Stimulated activated CD4-positive, alpha-beta T cell treated with anti-CD3 and anti-CD28 coated beads, Interleukin-2, amount 100 ng/mL, for 48 hours (primary cell): ENCODE measurements around the gene STK32A.
"Not testable (repeated sequence)": the region's sequence is repeated elsewhere in the genome, so short reads cannot be mapped to it uniquely, and the experiment has no call there.

Experiments used
- DNase-seq, 2 donors: peaks; one replicate each; pipeline ENCODE4 v3.0.0-alpha.2; 2020

STK32A gene

DNA sequence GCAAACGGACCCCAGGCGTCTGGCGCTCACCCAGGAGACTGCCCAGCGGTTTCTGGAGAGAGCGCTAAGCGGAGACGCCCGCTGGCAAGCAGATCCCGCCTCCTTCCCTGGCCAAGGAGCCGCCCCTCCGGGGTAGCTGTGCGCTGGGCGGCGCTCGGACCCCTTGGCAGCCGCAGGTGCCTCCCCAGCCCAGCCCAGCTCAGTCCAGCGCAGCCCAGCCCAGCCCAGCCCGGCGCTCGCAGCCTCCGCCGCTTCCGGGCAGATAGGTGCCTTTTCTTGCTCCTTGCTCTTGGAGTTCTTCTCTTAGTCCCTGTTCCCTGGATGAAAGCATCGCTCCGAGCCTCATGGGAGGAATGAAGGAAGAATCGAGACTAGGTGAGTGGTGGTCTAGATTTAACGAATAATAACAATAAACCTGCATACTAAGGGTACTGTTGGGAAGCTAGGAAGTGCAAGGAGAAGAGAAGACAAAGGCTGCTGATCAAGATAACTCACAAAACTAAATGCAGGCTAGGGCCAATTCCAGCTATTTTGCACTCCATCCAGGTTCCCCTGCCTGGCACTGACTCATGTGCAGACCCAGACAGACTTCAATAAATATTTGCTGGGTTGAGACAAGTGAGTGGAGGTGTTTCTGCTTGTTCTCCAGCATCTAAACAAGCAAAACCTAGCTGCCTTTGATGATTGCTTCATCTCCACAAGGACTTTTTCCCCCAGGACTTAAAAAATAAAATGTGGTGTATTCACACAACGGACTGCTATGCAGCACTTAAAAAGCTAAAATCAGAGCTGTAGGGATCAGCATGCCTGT, at the start of gene STK32A:
STK32A (plus strand) TSS at position 202 of the 811 bp plus-strand sequence. CDS start 4,609 bp downstream, outside the sequence.
- DNase-seq = no peak

- DNase-seq = no peak
These were observed 47.7 kb upstream of the STK32A start for GRCh38 chr5:147187099-147187540.

DNA sequence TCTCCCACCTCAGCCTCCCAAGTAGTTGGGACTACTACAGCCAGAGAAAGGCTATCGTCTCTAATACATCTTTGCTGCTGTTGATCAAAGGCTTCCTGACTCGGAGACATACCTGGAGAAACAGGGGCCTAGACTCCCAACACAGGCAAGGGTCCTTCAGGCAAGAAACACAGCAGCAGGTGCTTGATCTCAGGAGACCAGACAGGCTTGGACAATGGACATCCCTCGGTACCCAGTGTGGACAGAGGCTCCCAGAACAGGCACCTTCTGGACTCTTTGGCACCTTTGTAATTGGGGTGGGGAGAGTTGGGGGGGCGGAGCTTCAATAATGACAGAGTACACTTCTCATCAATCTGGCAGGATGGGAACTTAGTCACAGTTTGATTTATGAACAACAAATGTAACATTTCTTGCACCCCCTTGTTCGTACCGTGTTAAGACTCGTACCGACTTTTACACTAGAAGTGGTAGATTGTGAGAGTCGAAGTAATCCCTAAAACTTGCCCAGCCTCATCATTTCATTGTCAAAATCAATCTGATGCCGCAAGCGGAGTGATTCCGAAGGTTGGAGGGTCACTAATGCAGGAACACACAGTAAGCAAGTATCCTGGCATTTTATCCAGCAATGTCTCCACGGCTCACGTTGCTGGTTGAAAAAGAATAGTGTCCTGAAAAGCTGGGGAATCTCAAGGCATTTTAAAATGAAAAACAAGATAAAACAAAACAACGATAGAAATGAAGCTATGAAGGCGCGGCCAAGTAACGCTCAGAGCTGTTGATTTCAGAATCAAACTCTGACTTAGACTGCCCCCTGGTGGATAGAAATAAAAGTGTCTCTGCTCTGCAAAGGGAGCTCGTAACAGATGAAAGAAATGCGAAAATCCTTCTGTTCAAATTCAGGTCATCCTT, 46.4 kb upstream of the STK32A start:
- DNase-seq = peak; percentile 28 to 40

GRCh38 chr5:147189109-147189424, 45.8 kb upstream of the STK32A start:
- DNase-seq = no peak

DNA sequence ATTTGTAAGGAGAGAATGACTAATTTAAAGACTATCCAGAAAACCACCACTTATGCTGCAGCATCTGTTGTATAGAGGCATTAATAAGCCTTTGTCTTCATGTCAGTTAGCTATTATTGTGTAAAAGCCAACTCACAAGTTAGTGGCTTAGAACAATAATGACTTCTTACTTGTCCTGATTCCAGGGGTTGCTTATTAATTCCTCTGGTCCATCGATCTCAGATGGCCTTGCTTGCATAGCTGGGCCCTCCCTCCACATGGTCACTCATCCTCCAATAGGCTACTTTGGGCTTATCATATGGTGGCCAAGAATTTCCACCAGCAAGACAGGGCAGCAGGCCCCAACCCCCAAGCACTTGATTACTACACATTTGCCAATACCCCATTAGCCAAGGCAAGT, 44.5 kb upstream of the STK32A start:
- DNase-seq = no peak

- no peak for DNase-seq
These were observed 41.7 kb upstream of the STK32A start for GRCh38 chr5:147193123-147193522.

DNA sequence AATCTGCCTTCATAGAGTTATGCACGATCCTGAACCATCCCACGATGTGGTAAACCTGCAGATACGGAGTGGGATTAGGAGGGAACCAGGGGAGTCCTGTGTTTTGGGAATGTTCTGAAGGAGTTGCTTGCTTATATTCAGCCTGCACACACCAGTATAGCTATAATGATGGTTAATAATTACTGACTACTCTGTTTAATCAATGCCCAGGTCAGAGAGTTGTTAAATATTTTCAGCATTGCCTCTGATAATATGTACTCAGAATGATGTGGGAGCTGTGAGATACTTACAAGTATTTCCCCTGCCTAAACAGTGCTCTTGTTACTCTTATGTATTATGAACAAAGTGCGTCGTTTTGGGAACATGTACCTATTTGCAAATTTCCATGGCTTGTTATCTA, 34.8 kb upstream of the STK32A start:
- DNase-seq = no peak

GRCh38 chr5:147203213-147203612, 31.6 kb upstream of the STK32A start:
- no peak for DNase-seq

GRCh38 chr5:147204576-147204975, 30.2 kb upstream of the STK32A start:
- DNase-seq = no peak

DNA sequence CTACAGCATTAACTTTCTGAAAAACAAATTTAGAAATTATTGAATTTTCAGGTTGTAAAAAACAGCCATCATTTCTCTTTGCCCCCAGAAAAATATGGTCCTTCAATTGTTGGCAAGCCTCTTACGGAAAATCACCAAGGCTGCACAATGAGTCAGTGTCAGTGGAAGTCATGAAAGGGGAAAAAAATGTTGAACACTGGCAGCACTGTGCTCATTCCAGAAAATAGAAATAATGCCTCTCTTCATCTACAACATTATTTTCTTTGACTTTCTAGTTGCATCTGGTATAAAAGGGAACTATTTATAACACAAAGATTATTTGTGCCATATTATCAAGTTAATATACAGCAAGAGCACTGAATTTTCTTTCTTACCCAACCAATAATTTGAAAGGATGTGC, 26.7 kb upstream of the STK32A start:
- no peak for DNase-seq

GRCh38 chr5:147216552-147217154, 18.2 kb upstream of the STK32A start:
- DNase-seq = no peak

- DNase-seq = no peak
These were observed 11.5 kb upstream of the STK32A start for GRCh38 chr5:147223343-147223742.

DNA sequence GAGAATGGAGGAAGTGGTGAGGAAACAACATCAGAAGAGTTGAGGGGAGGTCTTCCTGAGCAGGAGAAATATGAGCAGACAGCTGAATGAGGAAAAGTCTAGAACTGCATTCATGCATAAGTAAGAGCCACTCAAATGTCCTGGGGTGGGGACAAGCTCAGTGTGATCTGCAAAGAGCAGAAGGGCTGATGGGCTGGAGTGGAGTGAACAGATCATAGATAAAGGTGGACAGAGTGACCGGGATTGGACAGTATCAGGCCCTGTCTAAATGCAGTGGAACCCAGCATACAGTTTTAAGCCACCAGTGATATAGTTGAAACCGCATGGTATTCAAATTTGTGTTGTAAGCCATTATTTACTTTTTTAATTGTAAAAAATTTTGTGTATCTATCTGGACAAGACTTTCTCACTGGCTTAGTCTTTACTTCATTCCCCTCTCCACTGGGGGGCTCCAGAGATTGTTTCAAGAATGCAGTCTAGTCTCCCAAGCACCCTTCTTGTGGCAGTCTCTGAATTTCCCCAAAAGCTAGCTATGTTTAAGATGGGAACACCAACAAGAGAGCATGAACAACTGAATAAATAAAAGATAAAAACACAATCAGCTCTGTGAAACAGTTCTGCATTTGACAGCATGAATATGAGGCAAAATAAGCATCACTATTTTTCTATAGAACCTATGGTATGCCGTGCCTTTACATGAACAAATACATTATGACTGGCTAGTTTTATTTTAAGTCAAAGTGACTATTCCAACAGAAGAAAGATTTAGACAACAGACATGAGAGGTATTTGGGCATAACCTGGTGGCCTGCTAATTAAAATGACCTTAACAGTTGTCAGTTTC, 10.7 kb upstream of the STK32A start:
- DNase-seq = no peak

GRCh38 chr5:147225938-147226337, 8.9 kb upstream of the STK32A start:
- DNase-seq = no peak

DNA sequence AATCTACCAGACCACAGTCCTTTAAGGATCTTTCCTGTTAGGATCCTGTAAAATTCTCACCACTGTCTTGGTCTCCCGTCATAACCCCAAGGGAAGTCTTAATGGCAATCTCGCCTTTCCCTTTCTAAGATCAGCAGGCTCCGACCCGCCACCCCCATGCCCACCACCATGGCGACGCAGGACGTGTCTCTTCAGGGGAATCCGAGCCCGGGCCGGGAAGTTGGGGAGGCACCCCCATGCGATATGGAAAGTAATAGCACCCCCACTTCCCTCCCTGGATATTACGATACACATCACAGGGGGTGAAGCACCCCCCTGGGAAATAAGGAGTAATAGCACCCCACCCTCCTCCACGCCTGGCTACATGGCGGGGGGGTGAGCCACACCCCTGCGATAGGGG, 8.3 kb upstream of the STK32A start:
- no peak for DNase-seq

DNA sequence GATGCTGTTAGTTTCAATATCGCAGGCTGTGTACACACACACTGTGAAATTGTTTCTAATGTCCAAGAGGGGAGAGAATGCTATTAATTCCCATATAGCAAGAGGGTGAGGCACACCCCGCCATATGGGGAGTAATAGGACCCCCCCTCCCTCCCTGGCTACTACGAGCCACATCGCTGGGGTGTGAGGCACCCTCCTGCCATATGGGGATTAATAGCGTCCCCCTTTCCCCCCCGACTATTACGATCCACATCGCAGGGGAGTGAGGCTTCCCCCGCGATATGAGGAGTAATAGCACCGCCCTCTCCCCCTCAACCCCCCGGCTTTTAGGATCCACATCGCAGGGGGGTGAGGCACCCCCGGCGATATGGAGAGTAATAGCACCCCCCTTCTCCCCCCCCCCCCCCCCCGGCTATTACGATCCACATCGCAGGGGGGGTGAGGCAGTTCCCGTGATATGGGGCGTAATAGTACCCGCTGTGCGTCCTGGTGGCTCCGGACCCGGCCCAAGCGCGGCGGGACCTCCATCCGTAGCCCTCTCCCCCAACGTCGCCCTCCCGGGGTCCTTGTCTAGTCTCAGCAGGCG, 494 bp upstream of the STK32A start:
- no peak for DNase-seq

GRCh38 chr5:147240266-147240985, 5.6 kb downstream of the STK32A start:
- DNase-seq = no peak

- not testable (repeated sequence) for DNase-seq
These were observed 8.4 kb downstream of the STK32A start for GRCh38 chr5:147243238-147243637.

- DNase-seq = no peak
These were observed 10.7 kb downstream of the STK32A start for GRCh38 chr5:147245381-147246165.

DNA sequence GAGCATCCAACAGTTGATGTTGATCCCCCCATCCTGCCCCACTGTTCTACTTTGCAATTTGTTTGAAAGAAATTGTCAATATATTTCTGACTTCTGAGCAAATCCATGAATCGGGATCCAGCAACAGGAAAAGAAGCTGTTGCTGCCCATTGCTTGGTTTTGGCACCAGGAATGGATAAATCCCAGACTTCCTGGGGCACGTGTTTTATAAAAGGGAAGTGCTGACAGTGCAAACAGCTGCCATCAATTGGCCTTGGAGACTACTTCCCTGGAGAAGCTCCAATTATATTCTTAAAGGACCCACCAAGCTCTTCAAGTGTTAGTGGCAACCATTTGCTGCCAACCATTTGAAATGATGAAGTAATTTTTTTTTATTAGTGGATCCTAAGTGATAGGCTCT, 13.7 kb downstream of the STK32A start:
- no peak for DNase-seq

DNA sequence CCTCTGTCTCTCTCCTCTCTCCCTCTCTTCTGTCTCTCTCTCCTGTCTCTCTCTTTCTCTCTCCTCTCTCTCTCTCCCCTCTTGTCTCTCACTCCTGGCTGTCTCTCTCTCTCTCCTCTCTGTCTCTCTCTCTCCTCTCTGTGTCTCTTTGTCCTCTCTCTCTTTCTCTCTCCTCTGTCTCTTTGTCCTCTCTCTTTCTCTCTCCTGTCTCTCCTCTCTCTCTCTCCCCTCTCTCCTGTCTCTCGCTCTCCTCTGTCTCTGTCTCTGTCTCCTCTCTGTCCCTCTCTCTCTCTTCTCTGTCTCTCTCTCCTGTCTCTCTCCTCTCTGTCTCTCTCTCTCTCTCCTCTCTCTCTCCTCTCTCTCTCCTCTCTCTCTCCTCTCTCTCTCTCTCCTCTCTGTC, 25.0 kb downstream of the STK32A start:
- no peak for DNase-seq
